OCI-LY1 (cell line): Measurements from ENCODE around the gene ZDHHC12.

Experiments
- H2AFZ ChIP-seq: fragments of 200-600 bp; sonication (generic), shearing (Covaris generic); 2 replicates; pipeline ENCODE4 v1.6.0; 2014; ENCODE audit warnings: antibody characterized with exemption, mild to moderate bottlenecking, low read length
- H3F3A ChIP-seq: fragments of 200-600 bp; sonication (generic), shearing (Covaris generic); 2 replicates; pipeline ENCODE4 v1.6.0; 2014; ENCODE audit warnings: mild to moderate bottlenecking, antibody characterized with exemption, low read length, moderate library complexity; ENCODE audit not compliant: insufficient read depth
- H3K27ac ChIP-seq: fragments of 200-600 bp; sonication (generic); 2 replicates; pipeline ENCODE4 v1.5.1; 2014; ENCODE audit warnings: low read length, mixed run types, mild to moderate bottlenecking, low read depth; ENCODE audit not compliant: poor library complexity, severe bottlenecking
- H3K27me3 ChIP-seq: fragments of 200-600 bp; sonication (generic); 2 replicates; pipeline ENCODE4 v1.6.0; 2014; ENCODE audit warnings: antibody characterized with exemption, mild to moderate bottlenecking, low read length, moderate library complexity; ENCODE audit not compliant: insufficient read depth
- H3K36me3 ChIP-seq: fragments of 200-600 bp; sonication (generic); 2 replicates; pipeline ENCODE4 v1.6.1; 2014; ENCODE audit warnings: mild to moderate bottlenecking, antibody characterized with exemption, low read length, moderate library complexity, mixed read lengths; ENCODE audit not compliant: insufficient read depth
- H3K4me1 ChIP-seq: fragments of 200-600 bp; sonication (generic); 2 replicates; pipeline ENCODE4 v1.5.1; 2014; ENCODE audit warnings: mild to moderate bottlenecking, low read length, moderate library complexity; ENCODE audit not compliant: insufficient read depth, severe bottlenecking
- H3K4me2 ChIP-seq: fragments of 200-600 bp; sonication (generic), shearing (Covaris generic); 2 replicates; pipeline ENCODE4 v1.6.1; 2014; ENCODE audit warnings: low read length
- H3K4me3 ChIP-seq: fragments of 200-600 bp; sonication (generic); 2 replicates; pipeline ENCODE4 v1.5.1; 2014; ENCODE audit warnings: low read length, low read depth, mild to moderate bottlenecking, mixed read lengths; ENCODE audit not compliant: poor library complexity, severe bottlenecking
- H3K79me2 ChIP-seq: fragments of 200-600 bp; shearing (Covaris generic); 2 replicates; pipeline ENCODE4 v1.6.1; 2016; ENCODE audit warnings: mixed run types, low read length, mixed read lengths; ENCODE audit not compliant: insufficient read depth
- H3K9ac ChIP-seq: fragments of 200-600 bp; sonication (generic), shearing (Covaris generic); 2 replicates; pipeline ENCODE4 v1.6.1; 2014; ENCODE audit warnings: mild to moderate bottlenecking, low read length, mixed read lengths
- H3K9me2 ChIP-seq: fragments of 200-600 bp; sonication (generic), shearing (Covaris generic); 2 replicates; pipeline ENCODE4 v1.6.1; 2014; ENCODE audit warnings: low read depth, mild to moderate bottlenecking, low read length, mixed read lengths
- H3K9me3 ChIP-seq: fragments of 200-600 bp; shearing (Covaris generic); 2 replicates; pipeline ENCODE4 v1.6.1; 2014; ENCODE audit warnings: low read length, mixed read lengths
- H4K20me1 ChIP-seq: fragments of 200-600 bp; sonication (generic), shearing (Covaris generic); 2 replicates; pipeline ENCODE4 v1.6.0; 2016; ENCODE audit warnings: mild to moderate bottlenecking, low read length; ENCODE audit not compliant: insufficient read depth
- EZH2 ChIP-seq: fragments of 200-600 bp; sonication (generic), shearing (Covaris generic); IDR thresholded peaks from 2 replicates; pipeline ENCODE4 v1.8.0; 2017; ENCODE audit warnings: borderline replicate concordance, mixed run types, mild to moderate bottlenecking, antibody characterized with exemption, low read length, moderate library complexity, mixed read lengths
- TF ChIP-seq, protein P1 (sequence below): fragments of 200-600 bp; sonication (generic), shearing (Covaris generic); IDR thresholded peaks from 2 replicates; pipeline ENCODE4 v1.5.1; 2017; ENCODE audit warnings: mild to moderate bottlenecking, antibody characterized with exemption, low read length, moderate library complexity, mixed read lengths

The ZDHHC12 gene

DNA sequence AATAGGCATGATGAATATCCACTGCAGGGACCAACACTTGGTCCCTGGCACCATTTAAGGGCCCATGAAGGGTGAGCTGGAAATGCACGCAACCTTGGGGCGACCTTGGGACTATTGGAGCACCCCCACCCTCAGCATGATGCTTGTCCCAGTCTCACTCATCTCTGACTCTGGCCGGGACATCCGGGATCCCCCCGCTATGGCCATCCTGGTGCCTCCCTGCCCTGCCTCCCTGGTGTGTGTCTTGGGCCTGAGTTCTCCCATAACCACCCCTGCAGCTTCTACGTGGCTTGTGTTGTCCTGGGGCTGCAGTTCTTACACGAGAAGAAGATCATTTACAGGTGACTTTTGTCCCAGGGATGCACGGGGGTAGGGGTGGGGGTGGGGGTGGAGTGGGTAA is 5.9 kb downstream of the ZDHHC12 start:
- TF ChIP-seq, protein P1, sequence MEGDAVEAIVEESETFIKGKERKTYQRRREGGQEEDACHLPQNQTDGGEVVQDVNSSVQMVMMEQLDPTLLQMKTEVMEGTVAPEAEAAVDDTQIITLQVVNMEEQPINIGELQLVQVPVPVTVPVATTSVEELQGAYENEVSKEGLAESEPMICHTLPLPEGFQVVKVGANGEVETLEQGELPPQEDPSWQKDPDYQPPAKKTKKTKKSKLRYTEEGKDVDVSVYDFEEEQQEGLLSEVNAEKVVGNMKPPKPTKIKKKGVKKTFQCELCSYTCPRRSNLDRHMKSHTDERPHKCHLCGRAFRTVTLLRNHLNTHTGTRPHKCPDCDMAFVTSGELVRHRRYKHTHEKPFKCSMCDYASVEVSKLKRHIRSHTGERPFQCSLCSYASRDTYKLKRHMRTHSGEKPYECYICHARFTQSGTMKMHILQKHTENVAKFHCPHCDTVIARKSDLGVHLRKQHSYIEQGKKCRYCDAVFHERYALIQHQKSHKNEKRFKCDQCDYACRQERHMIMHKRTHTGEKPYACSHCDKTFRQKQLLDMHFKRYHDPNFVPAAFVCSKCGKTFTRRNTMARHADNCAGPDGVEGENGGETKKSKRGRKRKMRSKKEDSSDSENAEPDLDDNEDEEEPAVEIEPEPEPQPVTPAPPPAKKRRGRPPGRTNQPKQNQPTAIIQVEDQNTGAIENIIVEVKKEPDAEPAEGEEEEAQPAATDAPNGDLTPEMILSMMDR, result no peak
- no peak for TF ChIP-seq EZH2
- no peaks in the 10 kb centered on the region for H3K27me3 ChIP-seq
- no peaks in the 10 kb centered on the region for H3F3A ChIP-seq
- no peak overlapping the region for H2AFZ ChIP-seq
- no peaks in the 10 kb centered on the region for H3K9me3 ChIP-seq
- no peak overlapping the region for H3K27ac ChIP-seq
- no peaks in the 10 kb centered on the region for H3K79me2 ChIP-seq
- peaks cover 12% of the 10 kb centered on the region for H3K4me1 ChIP-seq
- no peaks in the 10 kb centered on the region for H4K20me1 ChIP-seq
- peaks cover 54% of the 10 kb centered on the region; the same call in 1 of the 2 replicates for H3K36me3 ChIP-seq
- H3K9ac ChIP-seq, result no peak overlapping the region
- H3K4me3 ChIP-seq, result no peak overlapping the region
- H3K4me2 ChIP-seq, result no peak overlapping the region
- H3K9me2 ChIP-seq, result no peaks in the 10 kb centered on the region

DNA sequence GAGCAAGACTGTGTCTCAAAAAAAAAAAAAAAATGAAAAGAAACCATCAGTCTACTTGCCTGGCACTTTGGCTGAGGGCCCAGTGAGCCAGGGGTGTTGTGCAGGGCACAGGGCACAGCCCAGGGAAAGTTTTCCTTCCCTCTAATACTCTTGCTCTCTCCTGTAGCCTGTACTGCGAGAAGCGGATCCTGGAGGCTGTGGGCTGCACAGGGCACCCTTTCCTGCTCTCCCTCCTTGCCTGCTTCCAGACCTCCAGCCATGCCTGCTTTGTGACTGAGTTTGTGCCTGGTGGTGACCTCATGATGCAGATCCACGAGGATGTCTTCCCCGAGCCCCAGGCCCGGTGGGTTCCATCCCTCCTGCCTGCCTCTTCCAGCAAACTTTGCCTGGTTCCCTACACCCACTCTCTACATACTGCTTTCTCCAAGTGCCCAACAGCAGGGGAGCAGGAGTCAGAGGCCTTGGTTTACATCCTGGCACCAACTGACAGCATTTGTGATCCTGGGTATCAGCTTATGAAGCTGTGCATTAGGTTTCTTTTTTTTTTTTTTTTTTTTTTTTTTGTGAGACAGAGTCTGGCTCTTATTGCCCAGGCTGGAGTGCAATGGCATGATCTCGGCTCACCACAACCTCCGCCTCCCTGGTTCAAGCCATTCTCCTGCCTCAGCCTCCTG is 7.2 kb downstream of the ZDHHC12 start:
- H3K27me3 ChIP-seq, result no peaks in the 10 kb centered on the region
- H3K4me1 ChIP-seq, result no peaks in the 10 kb centered on the region
- H2AFZ ChIP-seq, result no peak overlapping the region
- H3K9ac ChIP-seq, result no peak overlapping the region
- no peaks in the 10 kb centered on the region for H3F3A ChIP-seq
- no peaks in the 10 kb centered on the region for H4K20me1 ChIP-seq
- no peak overlapping the region for H3K4me3 ChIP-seq
- no peak overlapping the region for H3K27ac ChIP-seq
- no peak overlapping the region for H3K4me2 ChIP-seq
- H3K36me3 ChIP-seq, result peaks cover 51% of the 10 kb centered on the region; the same call in 1 of the 2 replicates
- H3K9me3 ChIP-seq, result no peaks in the 10 kb centered on the region
- TF ChIP-seq EZH2, result no peak
- TF ChIP-seq, protein P1, result no peak
- no peaks in the 10 kb centered on the region for H3K79me2 ChIP-seq
- no peaks in the 10 kb centered on the region for H3K9me2 ChIP-seq

DNA sequence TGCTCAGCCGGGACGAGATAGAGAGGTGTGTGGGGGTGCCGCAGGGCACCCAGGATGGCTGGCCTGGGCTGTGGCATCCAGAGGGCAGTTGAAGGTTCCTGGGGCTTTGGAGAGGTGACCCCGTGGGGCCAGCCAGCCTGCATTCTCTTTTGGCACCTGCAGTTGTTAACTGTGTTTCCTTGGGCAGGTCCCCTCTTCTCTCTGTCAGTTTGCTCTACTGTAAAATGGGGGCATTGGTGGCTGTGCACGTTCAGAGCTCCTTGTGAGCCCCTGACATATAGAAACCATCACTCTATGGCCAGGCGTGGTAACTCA is 8.5 kb downstream of the ZDHHC12 start:
- Histone ChIP-seq H3K36me3 (peaks cover 38% of the 10 kb centered on the region; the same call in 1 of the 2 replicates), H3K4me1 (no peaks in the 10 kb centered on the region), H3K9me2 (no peaks in the 10 kb centered on the region), H3K9ac (no peak overlapping the region), H3F3A (no peaks in the 10 kb centered on the region), H3K4me3 (no peak overlapping the region), H3K4me2 (no peak overlapping the region), H2AFZ (no peak overlapping the region), H3K27me3 (no peaks in the 10 kb centered on the region), H3K79me2 (no peaks in the 10 kb centered on the region), H3K9me3 (no peaks in the 10 kb centered on the region), H4K20me1 (no peaks in the 10 kb centered on the region), H3K27ac (no peak overlapping the region)
- TF ChIP-seq, protein P1, result no peak
- TF ChIP-seq EZH2, result no peak
